ENCODE data around the gene RCOR1.
"Not testable (repeated sequence)": the region's sequence is repeated elsewhere in the genome, so short reads cannot be mapped to it uniquely, and the experiment has no call there.

The RCOR1 gene

DNA sequence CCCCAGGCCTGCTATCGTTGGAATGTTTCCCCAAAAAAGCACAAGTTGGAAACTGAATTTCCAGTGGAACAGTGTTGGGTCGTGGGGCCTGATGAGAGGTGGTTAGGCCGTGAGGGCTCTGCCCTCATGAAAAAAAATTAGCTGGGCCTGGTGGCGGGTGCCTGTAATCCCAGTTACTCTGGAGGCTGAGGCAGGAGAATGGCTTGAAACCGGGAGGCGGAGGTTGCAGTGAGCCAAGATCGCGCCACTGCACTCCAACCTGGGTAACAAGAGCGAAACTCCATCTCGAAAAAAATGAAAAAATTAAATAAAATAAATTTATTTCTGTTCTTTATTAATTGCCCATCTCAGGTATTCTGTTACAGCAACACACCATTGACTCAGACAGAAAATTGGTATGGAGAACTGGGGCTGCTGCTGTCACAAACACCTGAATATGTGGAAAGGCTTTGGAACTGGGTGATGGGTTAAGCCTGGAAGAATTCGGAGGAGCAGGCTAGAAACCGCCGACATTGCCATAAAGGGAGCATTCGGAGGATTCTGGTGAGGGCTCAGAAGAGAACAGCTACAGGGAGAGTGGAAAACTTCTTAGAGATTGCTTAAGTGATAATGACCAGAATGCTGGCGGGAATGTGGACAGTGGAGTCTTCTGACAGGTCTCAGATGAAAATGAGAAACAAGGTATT, 17.1 kb upstream of the RCOR1 start:
- Histone ChIP-seq H4K20me1 (ENCODE audit: insufficient read depth) (no peaks in the 10 kb centered on the region), H3K4me2 (no peak overlapping the region), H3K27me3 (ENCODE audit: insufficient read depth, low read depth) (no peaks in the 10 kb centered on the region), H3K4me3 (IDR thresholded peaks at IDR 0.05; ENCODE audit: insufficient read depth, low read depth, low read length) (no peak overlapping the region), H3K36me3 (ENCODE audit: insufficient read depth) (no peaks in the 10 kb centered on the region), H3K79me2 (ENCODE audit: insufficient read depth, low read depth) (no peaks in the 10 kb centered on the region), H2AFZ (ENCODE audit: low read depth) (no peak overlapping the region), H3K9ac (no peak overlapping the region), H3K27ac (no peak overlapping the region), H3K4me1 (ENCODE audit: low read depth, poor library complexity, severe bottlenecking) (no peaks in the 10 kb centered on the region)
- TF ChIP-seq, protein P1, sequence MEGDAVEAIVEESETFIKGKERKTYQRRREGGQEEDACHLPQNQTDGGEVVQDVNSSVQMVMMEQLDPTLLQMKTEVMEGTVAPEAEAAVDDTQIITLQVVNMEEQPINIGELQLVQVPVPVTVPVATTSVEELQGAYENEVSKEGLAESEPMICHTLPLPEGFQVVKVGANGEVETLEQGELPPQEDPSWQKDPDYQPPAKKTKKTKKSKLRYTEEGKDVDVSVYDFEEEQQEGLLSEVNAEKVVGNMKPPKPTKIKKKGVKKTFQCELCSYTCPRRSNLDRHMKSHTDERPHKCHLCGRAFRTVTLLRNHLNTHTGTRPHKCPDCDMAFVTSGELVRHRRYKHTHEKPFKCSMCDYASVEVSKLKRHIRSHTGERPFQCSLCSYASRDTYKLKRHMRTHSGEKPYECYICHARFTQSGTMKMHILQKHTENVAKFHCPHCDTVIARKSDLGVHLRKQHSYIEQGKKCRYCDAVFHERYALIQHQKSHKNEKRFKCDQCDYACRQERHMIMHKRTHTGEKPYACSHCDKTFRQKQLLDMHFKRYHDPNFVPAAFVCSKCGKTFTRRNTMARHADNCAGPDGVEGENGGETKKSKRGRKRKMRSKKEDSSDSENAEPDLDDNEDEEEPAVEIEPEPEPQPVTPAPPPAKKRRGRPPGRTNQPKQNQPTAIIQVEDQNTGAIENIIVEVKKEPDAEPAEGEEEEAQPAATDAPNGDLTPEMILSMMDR (conservative IDR thresholded peaks at IDR 0.05; ENCODE audit: low read depth, low read length): no peak

DNA sequence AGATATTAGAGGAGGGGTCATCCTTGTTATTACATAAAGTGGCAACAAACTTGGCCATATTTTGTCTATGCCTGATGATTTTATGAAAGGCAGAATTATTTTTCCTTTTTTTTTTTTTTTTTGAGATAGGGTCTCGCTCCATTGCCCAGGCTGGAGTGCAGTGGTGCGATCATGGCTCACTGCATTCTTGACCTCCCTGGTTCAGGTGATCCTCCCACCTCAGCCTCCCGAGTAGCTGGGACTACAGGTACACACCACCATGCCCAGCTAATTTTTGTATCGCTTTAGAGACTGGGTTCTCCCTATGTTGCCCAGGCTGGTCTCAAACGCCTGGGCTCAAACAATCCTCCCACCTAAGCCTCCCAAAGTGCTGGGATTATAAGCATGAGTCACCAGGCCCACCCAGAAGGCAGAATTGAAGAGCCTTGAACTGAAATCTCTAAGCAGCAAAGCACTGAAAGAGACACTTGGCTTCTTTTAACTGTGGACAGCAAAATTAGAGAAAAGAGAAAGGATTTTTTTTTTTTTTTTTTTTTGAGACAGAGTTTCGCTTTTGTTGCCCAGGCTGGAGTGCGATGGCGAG, 16.5 kb upstream of the RCOR1 start:
- H3K4me2 ChIP-seq; H3K9ac ChIP-seq; H3K27me3 ChIP-seq (ENCODE audit: insufficient read depth, low read depth); H3K4me1 ChIP-seq (ENCODE audit: low read depth, poor library complexity, severe bottlenecking); H3K79me2 ChIP-seq (ENCODE audit: insufficient read depth, low read depth); H3K27ac ChIP-seq; H3K36me3 ChIP-seq (ENCODE audit: insufficient read depth); H3K4me3 ChIP-seq (IDR thresholded peaks at IDR 0.05; ENCODE audit: insufficient read depth, low read depth, low read length); H2AFZ ChIP-seq (ENCODE audit: low read depth); H4K20me1 ChIP-seq (ENCODE audit: insufficient read depth): not testable (repeated sequence)

DNA sequence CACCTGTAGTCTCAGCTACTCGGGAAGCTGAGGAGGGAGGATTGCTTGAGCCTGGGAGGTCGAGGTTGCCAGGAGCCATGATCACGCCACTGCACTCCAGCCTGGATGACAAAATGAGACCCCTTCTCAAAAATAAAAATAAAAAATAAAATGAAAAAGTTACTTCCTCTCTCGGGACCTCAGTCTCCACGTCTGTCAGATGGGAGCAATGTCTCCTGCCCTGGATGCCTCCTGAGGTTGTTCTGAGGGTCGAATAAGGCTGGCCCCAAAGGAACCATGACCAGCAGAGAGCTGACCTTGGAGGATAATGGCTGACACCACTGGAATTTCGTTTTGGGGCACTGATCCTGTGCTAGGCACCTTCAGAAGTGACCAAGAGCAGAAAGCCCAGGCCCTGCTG, 13.6 kb upstream of the RCOR1 start:
- H3K79me2 ChIP-seq (ENCODE audit: insufficient read depth, low read depth): no peaks in the 10 kb centered on the region
- TF ChIP-seq, protein P1 (conservative IDR thresholded peaks at IDR 0.05; ENCODE audit: low read depth, low read length): no peak

DNA sequence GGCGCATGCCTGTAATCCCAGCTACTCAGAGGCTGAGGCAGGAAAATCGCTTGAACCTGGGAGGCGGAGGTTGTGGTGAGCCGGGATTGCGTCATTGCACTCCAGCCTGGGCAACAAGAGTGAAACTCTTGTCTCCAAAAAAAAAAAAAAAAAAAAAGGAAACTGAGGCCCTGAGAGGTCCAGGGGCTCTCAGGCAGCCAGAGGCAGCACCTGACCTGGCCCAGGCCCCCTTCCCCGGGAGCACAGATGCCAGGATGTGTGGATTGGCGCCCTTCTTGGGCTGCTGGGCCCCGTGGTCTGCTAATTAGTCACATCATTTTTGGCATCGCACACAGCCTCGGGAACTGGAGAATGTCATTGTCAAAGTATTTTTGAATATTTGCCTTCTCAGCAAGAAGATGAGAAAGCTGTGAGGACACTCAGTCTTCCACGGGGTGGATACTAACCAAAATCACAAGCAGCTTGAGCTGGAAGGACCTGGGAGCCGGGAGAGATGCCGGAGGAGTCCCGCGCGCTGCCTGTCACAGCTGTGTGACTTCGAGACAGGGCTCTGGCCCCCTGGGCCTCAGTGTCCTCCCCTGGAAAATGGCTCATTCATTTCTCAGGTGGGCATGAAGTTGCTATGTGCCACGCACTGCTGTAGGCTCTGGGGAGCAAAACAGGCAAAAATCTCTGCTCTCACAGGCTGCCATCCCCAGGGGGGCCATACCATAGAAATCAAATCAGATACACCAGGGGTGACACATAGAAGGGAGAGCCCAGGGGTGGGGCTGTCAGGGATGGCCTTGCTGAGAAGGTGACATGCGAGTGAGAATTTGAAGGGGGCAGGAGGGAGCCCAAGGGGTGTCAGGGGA, 12.5 kb upstream of the RCOR1 start:
- Histone ChIP-seq H3K4me2 (no peak overlapping the region), H3K4me1 (ENCODE audit: low read depth, poor library complexity, severe bottlenecking) (no peaks in the 10 kb centered on the region), H4K20me1 (ENCODE audit: insufficient read depth) (no peaks in the 10 kb centered on the region), H3K4me3 (IDR thresholded peaks at IDR 0.05; ENCODE audit: insufficient read depth, low read depth, low read length) (no peak overlapping the region), H3K27ac (no peak overlapping the region), H3K36me3 (ENCODE audit: insufficient read depth) (no peaks in the 10 kb centered on the region), H2AFZ (ENCODE audit: low read depth) (no peak overlapping the region), H3K79me2 (ENCODE audit: insufficient read depth, low read depth) (no peaks in the 10 kb centered on the region), H3K27me3 (ENCODE audit: insufficient read depth, low read depth) (no peaks in the 10 kb centered on the region), H3K9ac (no peak overlapping the region)
- TF ChIP-seq, protein P1 (conservative IDR thresholded peaks at IDR 0.05; ENCODE audit: low read depth, low read length): no peak

More for the DNA sequence above, 13.6 kb upstream of the RCOR1 start:
- H3K36me3 ChIP-seq (ENCODE audit: insufficient read depth): no peaks in the 10 kb centered on the region
- H3K4me2 ChIP-seq: no peak overlapping the region
- H3K9ac ChIP-seq: no peak overlapping the region
- H3K27ac ChIP-seq: no peak overlapping the region
- no peaks in the 10 kb centered on the region for H3K4me1 ChIP-seq (ENCODE audit: low read depth, poor library complexity, severe bottlenecking)
- no peaks in the 10 kb centered on the region for H4K20me1 ChIP-seq (ENCODE audit: insufficient read depth)
- H3K27me3 ChIP-seq (ENCODE audit: insufficient read depth, low read depth): no peaks in the 10 kb centered on the region
- no peak overlapping the region for H3K4me3 ChIP-seq (IDR thresholded peaks at IDR 0.05; ENCODE audit: insufficient read depth, low read depth, low read length)
- H2AFZ ChIP-seq (ENCODE audit: low read depth): no peak overlapping the region

Measured in KMS-11 (cell line).